Adipose tissue (tissue), 3 donors: ENCODE measurements around the gene SWAP70. TPM values are rescaled to one million over a fixed set of nuclear protein-coding genes. Genes with fewer than 3 reads are reported as not detected.

Source experiments
- H3K27ac ChIP-seq: one replicate; pipeline ENCODE4 v1.5.1; 2013; ENCODE audit warnings: low read depth, low read length
- WGBS, 3 donors: extraction: QIAGEN DNeasy Blood & Tissue Kit; methylation state at CpG; one replicate each; pipeline ENCODE4 v1.1.7; 2013; 5-methylcytosine and 5-hydroxymethylcytosine counted together
- polyA plus RNA-seq, 3 donors: library from polyadenylated mRNA; stranded (reverse); fragments of 200-250 nt; gene quantifications; one replicate each; pipeline ENCODE4 v1.2.3, GENCODE V29; 2013
- donor health status: healthy with polysubstance abuse.
- donor health status: Bipolar disorder and iron deficiency.
- donor health status: healthy.

The SWAP70 gene
- polyA plus RNA-seq, 3 donors, result 6.0 to 32.6 (median 27.6) TPM

DNA sequence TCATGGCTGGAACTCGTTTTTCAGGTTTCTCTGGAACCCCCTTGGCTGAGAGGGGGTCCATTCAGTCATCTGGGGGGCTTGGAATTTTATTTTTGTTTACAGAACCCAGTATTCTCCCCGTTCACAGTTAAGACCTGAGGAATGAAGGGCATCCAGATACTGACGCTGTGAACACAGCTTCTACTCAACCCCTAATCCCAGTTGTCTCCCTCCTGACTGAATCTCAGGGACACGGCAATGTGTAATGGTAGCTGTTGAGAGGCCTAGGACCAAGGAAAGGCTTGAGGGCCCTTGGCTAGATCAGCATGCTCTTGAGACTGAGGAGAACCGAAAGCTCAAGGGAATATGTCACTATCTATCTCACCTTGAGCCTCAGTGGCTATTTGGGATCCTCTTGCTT, 113.6 kb downstream of the SWAP70 start:
- 89 to 94% (median 92%) methylated on average over 5 of the region's 5 CpGs for WGBS, 3 donors
- H3K27ac ChIP-seq, result no peak overlapping the region

- WGBS, 3 donors, result 96 to 98% (median 97%) methylated on average over 4 of the region's 4 CpGs
- H3K27ac ChIP-seq, result no peak overlapping the region
Observed at GRCh38 chr11:9780929-9781328, 117.1 kb downstream of the SWAP70 start.

DNA sequence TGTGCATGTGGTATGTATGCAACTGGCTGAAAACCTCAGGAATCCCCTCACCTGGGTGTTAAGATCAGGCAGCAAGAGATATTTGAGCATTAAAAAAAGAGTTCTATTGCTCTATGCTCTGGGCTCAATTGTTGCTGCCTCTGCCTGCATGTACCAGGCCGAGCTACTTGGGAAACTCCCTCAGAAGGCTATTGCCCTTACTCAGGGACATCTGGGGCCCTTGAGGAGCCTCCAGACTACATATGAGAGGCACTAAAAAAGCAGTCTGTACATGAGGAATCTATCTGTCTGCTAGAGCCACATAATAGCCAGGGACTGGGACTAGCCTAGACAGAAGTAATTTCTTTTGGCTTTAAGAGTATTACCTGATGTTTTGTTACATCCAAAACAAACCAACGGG, 120.1 kb downstream of the SWAP70 start:
- H3K27ac ChIP-seq, result no peak overlapping the region
- 85 to 90% (median 89%) methylated on average over 2 of the region's 2 CpGs for WGBS, 3 donors

GRCh38 chr11:9784602-9785315, 120.9 kb downstream of the SWAP70 start:
- WGBS, 3 donors, result 78 to 90% (median 88%) methylated on average over 6 of the region's 6 CpGs
- no peak overlapping the region for H3K27ac ChIP-seq

- 87 to 92% (median 89%) methylated on average over 5 of the region's 5 CpGs for WGBS, 3 donors
- H3K27ac ChIP-seq, result no peak overlapping the region
Observed at GRCh38 chr11:9787260-9787659, 123.4 kb downstream of the SWAP70 start.

GRCh38 chr11:9787981-9788521, 124.2 kb downstream of the SWAP70 start:
- WGBS, 3 donors, result 39 to 91% (median 40%) methylated on average over 3 of the region's 3 CpGs
- H3K27ac ChIP-seq, result no peak overlapping the region

- H3K27ac ChIP-seq, result no peak overlapping the region
- WGBS, 3 donors, result 88 to 94% (median 93%) methylated on average over 3 of the region's 3 CpGs
Observed at GRCh38 chr11:9789910-9790309, 126.0 kb downstream of the SWAP70 start.

- WGBS, 3 donors, result 69 to 88% (median 84%) methylated on average over 3 of the region's 3 CpGs
- no peak overlapping the region for H3K27ac ChIP-seq
Observed at GRCh38 chr11:9790703-9791102, 126.8 kb downstream of the SWAP70 start.

GRCh38 chr11:9796266-9796665, 132.4 kb downstream of the SWAP70 start:
- H3K27ac ChIP-seq, result no peak overlapping the region

- H3K27ac ChIP-seq, result no peak overlapping the region
- WGBS, 3 donors, result 80 to 93% (median 84%) methylated on average over 5 of the region's 5 CpGs
Observed at GRCh38 chr11:9796854-9797253, 133.0 kb downstream of the SWAP70 start.

DNA sequence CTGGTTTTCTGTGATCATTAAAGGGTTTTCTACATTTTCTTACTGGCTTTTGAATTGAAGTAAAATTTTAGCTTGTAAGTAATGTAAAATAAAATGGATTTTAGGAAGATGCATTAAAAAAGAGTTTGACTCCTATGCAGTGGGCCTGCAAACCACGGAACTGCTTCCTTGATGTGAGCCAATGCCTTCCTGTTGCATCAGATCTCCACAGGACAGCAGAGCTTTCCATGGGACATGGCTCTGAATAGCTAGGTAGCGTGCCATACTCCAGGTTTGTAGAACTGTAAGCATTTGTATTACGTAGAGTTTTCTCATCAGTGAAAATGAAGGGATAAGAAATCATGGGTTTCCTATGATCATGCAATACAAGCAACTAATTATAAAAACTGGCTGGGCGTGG, 133.4 kb downstream of the SWAP70 start:
- WGBS, 3 donors, result 72 to 95% (median 87%) methylated on average over 4 of the region's 4 CpGs
- H3K27ac ChIP-seq, result no peak overlapping the region

GRCh38 chr11:9799886-9800285, 136.0 kb downstream of the SWAP70 start:
- no peak overlapping the region for H3K27ac ChIP-seq
- whole genome bisulfite sequencing, 3 donors, result 77 to 90% (median 79%) methylated on average over 3 of the region's 3 CpGs

- WGBS, 3 donors, result 51 to 71% (median 61%) methylated on average over 3 of the region's 3 CpGs
- no peak overlapping the region for H3K27ac ChIP-seq
Observed at GRCh38 chr11:9802291-9802861, 138.5 kb downstream of the SWAP70 start.

Other genes starting within 250 kb of the SWAP70 start
- 10 to 100 TPM; 10.4 to 16.4 (median 11.3) TPM for gene ZNF143, start 203.1 kb upstream of the SWAP70 start, polyA plus RNA-seq
- gene WEE1, start 90.4 kb upstream of the SWAP70 start, polyA plus RNA-seq, result 10 to 100 TPM in 1 of 3 donors, 1 to 10 TPM in 2; 4.3 to 18.8 (median 5.4) TPM